PC-3 (cell line): ENCODE results near the gene PTPRD. TPM values are rescaled to one million over a fixed set of nuclear protein-coding genes. Genes with fewer than 3 reads are reported as not detected.

Source experiments
- ATAC-seq: fragments of 200-7000 bp; cut with Tn5 transposase; 2 replicates; pipeline ENCODE4 v1.9.1; 2020; ENCODE audit warnings: mild to moderate bottlenecking, moderate library complexity
- BruUV-seq: library from RNA; stranded (reverse); fragments of 400-500 nt; replicated peaks from 2 replicates; lab custom pipeline; 2021; lab: Mats Ljungman, UMichigan
- CTCF ChIA-PET: fragments of 300-600 bp; sonication (Branson Sonifier 250); formaldehyde crosslinking; loops from one replicate; lab custom pipeline; 2022; ENCODE audit warnings: antibody characterized with exemption; lab: Charles Lee
- POLR2A ChIA-PET: fragments of 300-600 bp; sonication (Branson Sonifier 250); formaldehyde crosslinking; loops from one replicate; lab custom pipeline; 2022; ENCODE audit warnings: antibody characterized with exemption; ENCODE audit not compliant: unreplicated experiment; lab: Charles Lee
- DNase-seq: peaks from one replicate; pipeline ENCODE4 v3.0.0-alpha.2; 2015
- H2AFZ ChIP-seq: fragments of 300-600 bp; sonication (generic); 2 replicates; pipeline ENCODE4 v1.6.0; 2016; ENCODE audit warnings: antibody characterized with exemption, low read length
- H3F3A ChIP-seq: fragments of 300-600 bp; sonication (generic); one replicate; pipeline ENCODE4 v1.6.0; 2017; ENCODE audit warnings: antibody characterized with exemption, low read length, control low read depth, mild to moderate bottlenecking; ENCODE audit not compliant: unreplicated experiment
- H3K27ac ChIP-seq: fragments of 300-600 bp; sonication (generic); 2 replicates; pipeline ENCODE4 v1.5.1; 2016; ENCODE audit warnings: mild to moderate bottlenecking, low read length
- H3K27me3 ChIP-seq: fragments of 300-600 bp; sonication (generic); 2 replicates; pipeline ENCODE4 v1.6.1; 2016; ENCODE audit warnings: low read length, mixed read lengths
- H3K36me3 ChIP-seq: fragments of 300-600 bp; sonication (generic); 2 replicates; pipeline ENCODE4 v1.6.1; 2016; ENCODE audit warnings: low read depth, mixed run types, low read length, mixed read lengths
- H3K4me1 ChIP-seq: fragments of 300-600 bp; sonication (generic); 2 replicates; pipeline ENCODE4 v1.5.1; 2016; ENCODE audit warnings: low read length; ENCODE audit not compliant: insufficient read depth
- H3K4me2 ChIP-seq: fragments of 300-600 bp; sonication (generic); 2 replicates; pipeline ENCODE4 v1.6.0; 2016; ENCODE audit warnings: low read length
- H3K4me3 ChIP-seq: fragments of 300-600 bp; sonication (generic); 2 replicates; pipeline ENCODE4 v1.5.1; 2016; ENCODE audit warnings: mild to moderate bottlenecking, low read length, mixed read lengths
- H3K79me2 ChIP-seq: fragments of 300-600 bp; sonication (generic); 2 replicates; pipeline ENCODE4 v1.6.1; 2017; ENCODE audit warnings: low read length, mixed read lengths
- H3K9ac ChIP-seq: fragments of 300-600 bp; sonication (generic); 2 replicates; pipeline ENCODE4 v1.6.0; 2016; ENCODE audit warnings: mild to moderate bottlenecking, low read length
- H3K9me2 ChIP-seq: fragments of 300-600 bp; sonication (generic); replicated peaks from 2 replicates; pipeline ENCODE4 v1.6.1; 2016; ENCODE audit warnings: mixed run types, low read length, mixed read lengths
- H3K9me3 ChIP-seq: fragments of 300-600 bp; sonication (generic); 2 replicates; pipeline ENCODE4 v1.6.1; 2016; ENCODE audit warnings: low read length, mixed read lengths
- H4K20me1 ChIP-seq: fragments of 300-600 bp; sonication (generic); 2 replicates; pipeline ENCODE4 v1.6.1; 2016; ENCODE audit warnings: low read length, mixed read lengths
- EZH2 ChIP-seq: fragments of 300-600 bp; sonication (generic); IDR thresholded peaks from one replicate; pipeline ENCODE4 v1.6.1; 2017; ENCODE audit warnings: antibody characterized with exemption, mild to moderate bottlenecking, low read length; ENCODE audit not compliant: unreplicated experiment
- EZH2phosphoT487 ChIP-seq: fragments of 300-600 bp; sonication (generic); IDR thresholded peaks from 2 replicates; pipeline ENCODE4 v1.6.1; 2018; ENCODE audit warnings: mild to moderate bottlenecking, antibody characterized with exemption, low read length, borderline replicate concordance
- intact Hi-C: fragments of 100-400 bp; cut with micrococcal nuclease; formaldehyde crosslinking; loops from 2 replicates; pipeline ENCODE4 v1.9.0; 2023
- total RNA-seq: library from RNA; depleted of rRNA; stranded (reverse); fragments of >200 nt; gene quantifications from 2 replicates; pipeline ENCODE4 v1.2.3, GENCODE V29; 2014
- TF ChIP-seq, protein P1 (sequence below): fragments of 300-600 bp; sonication (generic); conservative IDR thresholded peaks from 2 replicates; pipeline ENCODE4 v1.5.1; 2017; ENCODE audit warnings: antibody characterized with exemption, low read depth, mild to moderate bottlenecking, low read length

The PTPRD gene
- total RNA-seq, 1 experiment from 2014 or later = not detected

DNA sequence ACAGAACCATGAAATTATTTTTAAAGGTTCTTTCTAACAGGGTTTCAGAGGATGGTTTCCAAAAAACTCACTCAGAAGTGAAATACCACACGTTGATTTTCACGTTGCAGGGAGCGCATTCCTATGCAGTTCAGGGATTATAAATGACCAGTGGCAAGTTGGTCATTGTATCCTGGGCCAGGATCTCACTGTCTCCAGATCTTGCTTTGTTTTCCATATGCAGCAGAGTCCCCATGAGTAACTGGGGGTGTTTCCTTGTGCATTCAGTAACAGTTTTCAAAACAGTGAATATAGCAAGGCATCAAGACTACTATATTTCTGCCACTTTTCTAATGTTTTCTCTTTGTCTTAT lies 1748.3 kb downstream of the PTPRD start:
- ChIA-PET POLR2A (no interaction called here), CTCF (no interaction called here)
- TF ChIP-seq, protein P1, sequence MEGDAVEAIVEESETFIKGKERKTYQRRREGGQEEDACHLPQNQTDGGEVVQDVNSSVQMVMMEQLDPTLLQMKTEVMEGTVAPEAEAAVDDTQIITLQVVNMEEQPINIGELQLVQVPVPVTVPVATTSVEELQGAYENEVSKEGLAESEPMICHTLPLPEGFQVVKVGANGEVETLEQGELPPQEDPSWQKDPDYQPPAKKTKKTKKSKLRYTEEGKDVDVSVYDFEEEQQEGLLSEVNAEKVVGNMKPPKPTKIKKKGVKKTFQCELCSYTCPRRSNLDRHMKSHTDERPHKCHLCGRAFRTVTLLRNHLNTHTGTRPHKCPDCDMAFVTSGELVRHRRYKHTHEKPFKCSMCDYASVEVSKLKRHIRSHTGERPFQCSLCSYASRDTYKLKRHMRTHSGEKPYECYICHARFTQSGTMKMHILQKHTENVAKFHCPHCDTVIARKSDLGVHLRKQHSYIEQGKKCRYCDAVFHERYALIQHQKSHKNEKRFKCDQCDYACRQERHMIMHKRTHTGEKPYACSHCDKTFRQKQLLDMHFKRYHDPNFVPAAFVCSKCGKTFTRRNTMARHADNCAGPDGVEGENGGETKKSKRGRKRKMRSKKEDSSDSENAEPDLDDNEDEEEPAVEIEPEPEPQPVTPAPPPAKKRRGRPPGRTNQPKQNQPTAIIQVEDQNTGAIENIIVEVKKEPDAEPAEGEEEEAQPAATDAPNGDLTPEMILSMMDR = no peak
- TF ChIP-seq EZH2phosphoT487 (no peak), EZH2 (no peak)
- Histone ChIP-seq H4K20me1 (no peaks in the 10 kb centered on the region), H3K36me3 (no peaks in the 10 kb centered on the region), H3K4me3 (no peak overlapping the region), H3K9me2 (no peaks in the 10 kb centered on the region), H3K9ac (no peak overlapping the region), H3K9me3 (no peaks in the 10 kb centered on the region), H2AFZ (no peak overlapping the region), H3K4me1 (no peaks in the 10 kb centered on the region), H3K79me2 (no peaks in the 10 kb centered on the region), H3F3A (no peaks in the 10 kb centered on the region), H3K4me2 (no peak overlapping the region), H3K27me3 (no peaks in the 10 kb centered on the region), H3K27ac (no peak overlapping the region)
- DNase-seq (no peak), ATAC-seq (no peak)
- intact Hi-C loops = no loop called here
- BruUV-seq = no TSS peak

DNA sequence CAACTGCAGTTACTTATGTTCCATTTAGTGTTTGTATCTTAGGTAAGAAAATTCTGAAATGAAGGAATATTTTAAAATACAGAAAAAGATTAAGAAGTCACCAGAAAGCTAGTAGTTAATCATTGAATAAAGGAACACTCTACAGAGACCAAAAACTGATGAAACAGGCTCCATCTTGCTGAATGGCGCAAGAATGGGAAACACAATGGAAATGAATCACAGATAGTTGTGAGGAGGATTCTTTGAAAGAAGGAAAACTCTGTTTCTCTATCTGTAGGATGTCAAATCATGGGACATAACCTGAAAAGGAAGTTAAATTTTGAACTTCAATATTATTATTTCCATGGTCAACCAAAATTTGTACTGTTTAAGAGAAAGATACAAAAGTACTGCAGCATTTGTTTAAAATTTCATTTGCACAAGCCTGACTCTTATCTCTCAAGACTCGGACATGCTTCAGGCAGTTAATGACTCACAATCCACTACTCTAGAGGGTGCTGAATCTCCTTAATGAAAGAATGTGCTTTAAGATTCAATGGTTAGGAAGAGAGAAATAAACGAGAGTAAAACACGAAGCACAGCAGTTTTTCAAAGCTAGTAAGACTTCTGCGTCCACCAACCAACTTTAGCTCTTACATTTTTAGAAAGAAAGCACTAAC lies 1748.8 kb downstream of the PTPRD start:
- no peaks in the 10 kb centered on the region for H3K4me1 ChIP-seq
- H2AFZ ChIP-seq = no peak overlapping the region
- no peaks in the 10 kb centered on the region for H3K9me3 ChIP-seq
- ATAC-seq = no peak
- ChIA-PET CTCF (no interaction called here), POLR2A (no interaction called here)
- H4K20me1 ChIP-seq = no peaks in the 10 kb centered on the region
- no peak overlapping the region for H3K27ac ChIP-seq
- no peak for DNase-seq
- H3F3A ChIP-seq = no peaks in the 10 kb centered on the region
- no peak overlapping the region for H3K4me3 ChIP-seq
- no peak overlapping the region for H3K9ac ChIP-seq
- no peaks in the 10 kb centered on the region for H3K9me2 ChIP-seq
- TF ChIP-seq, protein P1 = no peak
- TF ChIP-seq EZH2phosphoT487 (no peak), EZH2 (no peak)
- no peaks in the 10 kb centered on the region for H3K36me3 ChIP-seq
- no peaks in the 10 kb centered on the region for H3K79me2 ChIP-seq
- intact Hi-C loops = no loop called here
- H3K4me2 ChIP-seq = no peak overlapping the region
- H3K27me3 ChIP-seq = no peaks in the 10 kb centered on the region
- no TSS peak for BruUV-seq

GRCh38 chr9:8863069-8863468 lies 1749.7 kb downstream of the PTPRD start:
- intact Hi-C loops = no loop called here
- ChIA-PET POLR2A (no interaction called here), CTCF (no interaction called here)
- no peak overlapping the region for H3K27ac ChIP-seq
- H3K27me3 ChIP-seq = no peaks in the 10 kb centered on the region
- no peak for DNase-seq
- H3K4me2 ChIP-seq = no peak overlapping the region
- no peak for ATAC-seq
- H3K36me3 ChIP-seq = no peaks in the 10 kb centered on the region
- H3K9me3 ChIP-seq = no peaks in the 10 kb centered on the region
- H3K4me1 ChIP-seq = no peaks in the 10 kb centered on the region
- TF ChIP-seq, protein P1 = no peak
- TF ChIP-seq EZH2 = no peak
- TF ChIP-seq EZH2phosphoT487 = no peak
- H3K9me2 ChIP-seq = no peaks in the 10 kb centered on the region
- no peak overlapping the region for H3K4me3 ChIP-seq
- no peaks in the 10 kb centered on the region for H4K20me1 ChIP-seq
- no peaks in the 10 kb centered on the region for H3K79me2 ChIP-seq
- H3K9ac ChIP-seq = no peak overlapping the region
- H3F3A ChIP-seq = no peaks in the 10 kb centered on the region
- no TSS peak for BruUV-seq
- no peak overlapping the region for H2AFZ ChIP-seq
